ENCODE results near the gene PAPSS1. TPM values are rescaled to one million over a fixed set of nuclear protein-coding genes. Genes with fewer than 3 reads are reported as not detected.

Gene PAPSS1
- total RNA-seq, 1 experiment from 2014 or later, result 59.0 TPM

DNA sequence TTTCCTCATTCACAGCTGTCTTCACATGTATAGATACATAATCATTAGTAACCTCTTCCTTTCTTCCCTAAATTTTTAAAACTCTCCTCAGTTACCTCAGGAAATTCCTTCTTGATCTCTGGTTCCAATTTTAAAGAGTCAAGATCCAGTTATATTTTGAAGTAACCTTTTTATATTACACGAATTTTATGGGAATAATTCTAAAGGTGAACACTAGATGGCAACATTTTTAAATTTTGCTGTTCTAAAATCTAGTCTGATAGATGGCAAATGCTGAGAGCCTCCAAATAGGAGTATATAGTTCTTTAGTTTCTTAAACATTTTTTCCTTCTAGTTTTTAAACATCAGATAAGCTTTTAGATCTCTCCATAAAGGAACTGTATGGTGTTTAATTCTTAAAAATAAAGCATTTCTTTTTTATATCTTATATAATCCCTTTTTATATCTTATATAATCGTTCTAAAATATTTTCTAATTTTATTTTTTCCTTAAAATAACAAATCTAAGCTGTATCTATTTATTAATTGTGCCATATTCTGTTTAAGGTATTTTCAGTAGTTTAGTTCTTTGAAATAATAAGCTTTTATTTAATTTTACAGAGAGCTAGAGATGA, 37.9 kb upstream of the PAPSS1 start:
- Histone ChIP-seq H3K9me3 (ENCODE audit: control insufficient read depth in 1 of 2, insufficient read depth in 1 of 2, low read depth in 1 of 2, low read length in 2 of 2) (no peaks in the 10 kb centered on the region), H2AFZ (ENCODE audit: low read depth, low read length, poor library complexity, severe bottlenecking) (peak overlapping the region; percentile 95), H3K27me3 (ENCODE audit: insufficient read depth, low read length) (no peaks in the 10 kb centered on the region), H3K27ac (ENCODE audit: low read depth, low read length) (no peak overlapping the region), H3K9me2 (ENCODE audit: insufficient read depth) (no peaks in the 10 kb centered on the region), H3K4me1 (ENCODE audit: control insufficient read depth in 1 of 2, insufficient read depth in 2 of 2, low read length in 2 of 2) (no peaks in the 10 kb centered on the region), H3K79me2 (ENCODE audit: insufficient read depth, low read length) (no peaks in the 10 kb centered on the region), H3K4me2 (ENCODE audit: low read length) (no peak overlapping the region), H3K9ac (ENCODE audit: low read length) (no peak overlapping the region), H3K4me3 (replicated peaks in 1 of 2; ENCODE audit: low read depth in 1 of 2, low read length in 2 of 2) (no peak overlapping the region), H3K36me3 (ENCODE audit: control insufficient read depth in 1 of 2, insufficient read depth in 2 of 2, low read length in 2 of 2) (no peaks in the 10 kb centered on the region), H4K20me1 (ENCODE audit: insufficient read depth) (no peaks in the 10 kb centered on the region)
- intact Hi-C loops (cut with micrococcal nuclease), result loop anchor here (1.0 kb wide), 1 partner anchor 155 kb away; no protein-coding TSS in a partner anchor
- BruUV-seq (replicated peaks), result no TSS peak
- POLR2A ChIA-PET, result no interaction called here
- no peak for DNase-seq (ENCODE audit: low read depth, low spot score)
- RAD21 ChIA-PET (ENCODE audit: low non-redundant PET in 1 of 2, low total read pairs in 2 of 2, uncharacterized antibody in 2 of 2, unreplicated experiment in 2 of 2), result no interaction called here
- CTCF ChIA-PET, result interaction anchor here (0.8 to 3.7 kb wide), 8 partner anchors 9 to 261 kb away, joined by 3 to 23 read pairs (median 4); no protein-coding TSS in a partner anchor
- TF ChIP-seq ATF3 (IDR thresholded peaks at IDR 0.05) (no peak), RAD21 (IDR thresholded peaks at IDR 0.05; ENCODE audit: low read depth) (peak; percentile 73)
- TF ChIP-seq, protein P1, sequence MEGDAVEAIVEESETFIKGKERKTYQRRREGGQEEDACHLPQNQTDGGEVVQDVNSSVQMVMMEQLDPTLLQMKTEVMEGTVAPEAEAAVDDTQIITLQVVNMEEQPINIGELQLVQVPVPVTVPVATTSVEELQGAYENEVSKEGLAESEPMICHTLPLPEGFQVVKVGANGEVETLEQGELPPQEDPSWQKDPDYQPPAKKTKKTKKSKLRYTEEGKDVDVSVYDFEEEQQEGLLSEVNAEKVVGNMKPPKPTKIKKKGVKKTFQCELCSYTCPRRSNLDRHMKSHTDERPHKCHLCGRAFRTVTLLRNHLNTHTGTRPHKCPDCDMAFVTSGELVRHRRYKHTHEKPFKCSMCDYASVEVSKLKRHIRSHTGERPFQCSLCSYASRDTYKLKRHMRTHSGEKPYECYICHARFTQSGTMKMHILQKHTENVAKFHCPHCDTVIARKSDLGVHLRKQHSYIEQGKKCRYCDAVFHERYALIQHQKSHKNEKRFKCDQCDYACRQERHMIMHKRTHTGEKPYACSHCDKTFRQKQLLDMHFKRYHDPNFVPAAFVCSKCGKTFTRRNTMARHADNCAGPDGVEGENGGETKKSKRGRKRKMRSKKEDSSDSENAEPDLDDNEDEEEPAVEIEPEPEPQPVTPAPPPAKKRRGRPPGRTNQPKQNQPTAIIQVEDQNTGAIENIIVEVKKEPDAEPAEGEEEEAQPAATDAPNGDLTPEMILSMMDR (IDR thresholded peaks at IDR 0.05 in 2 of 3, conservative IDR thresholded peaks at IDR 0.05 in 1 of 3; ENCODE audit: borderline replicate concordance in 1 of 3, insufficient read depth in 1 of 3, low read depth in 2 of 3, low read length in 2 of 3), result peak; percentile 20 to 67 (median 59); a peak in 5 of 6 replicates
- 0 out of 2 replicates have a peak, but pooled peaks have one; percentile 38 for ATAC-seq

GRCh38 chr4:107757283-107757682, 37.2 kb upstream of the PAPSS1 start:
- Histone ChIP-seq H3K27ac (ENCODE audit: low read depth, low read length) (no peak overlapping the region), H3K4me3 (replicated peaks in 1 of 2; ENCODE audit: low read depth in 1 of 2, low read length in 2 of 2) (no peak overlapping the region), H3K9ac (ENCODE audit: low read length) (no peak overlapping the region), H3K9me2 (ENCODE audit: insufficient read depth) (no peaks in the 10 kb centered on the region), H4K20me1 (ENCODE audit: insufficient read depth) (no peaks in the 10 kb centered on the region), H2AFZ (ENCODE audit: low read depth, low read length, poor library complexity, severe bottlenecking) (peak overlapping the region; percentile 95), H3K4me2 (ENCODE audit: low read length) (no peak overlapping the region), H3K27me3 (ENCODE audit: insufficient read depth, low read length) (no peaks in the 10 kb centered on the region), H3K4me1 (ENCODE audit: control insufficient read depth in 1 of 2, insufficient read depth in 2 of 2, low read length in 2 of 2) (no peaks in the 10 kb centered on the region), H3K36me3 (ENCODE audit: control insufficient read depth in 1 of 2, insufficient read depth in 2 of 2, low read length in 2 of 2) (no peaks in the 10 kb centered on the region), H3K79me2 (ENCODE audit: insufficient read depth, low read length) (no peaks in the 10 kb centered on the region), H3K9me3 (ENCODE audit: control insufficient read depth in 1 of 2, insufficient read depth in 1 of 2, low read depth in 1 of 2, low read length in 2 of 2) (no peaks in the 10 kb centered on the region)
- intact Hi-C loops (cut with micrococcal nuclease), result no loop called here
- no peak for TF ChIP-seq YY1 (IDR thresholded peaks at IDR 0.05; ENCODE audit: extremely low read depth, insufficient replicate concordance, low read depth, low read length)
- no peak for TF ChIP-seq CBX3 (IDR thresholded peaks at IDR 0.05; ENCODE audit: low read depth)
- no peak for TF ChIP-seq SRF (IDR thresholded peaks at IDR 0.05; ENCODE audit: low read depth)
- TF ChIP-seq ELF1 (IDR thresholded peaks at IDR 0.05; ENCODE audit: borderline replicate concordance, low read depth), result no peak
- no peak for TF ChIP-seq POLR2AphosphoS5 (IDR thresholded peaks at IDR 0.05; ENCODE audit: low read depth, low read length)
- TF ChIP-seq ZBTB33 (IDR thresholded peaks at IDR 0.05; ENCODE audit: extremely low read depth, insufficient replicate concordance, low read length), result no peak
- TF ChIP-seq MAX (IDR thresholded peaks at IDR 0.05), result no peak
- TF ChIP-seq POLR2A (IDR thresholded peaks at IDR 0.05; ENCODE audit: borderline replicate concordance, extremely low read depth, insufficient read depth, insufficient read length), result no peak
- POLR2A ChIA-PET, result no interaction called here
- DNase-seq (ENCODE audit: low read depth, low spot score) (no peak), ATAC-seq (no peak)
- RAD21 ChIA-PET (ENCODE audit: low non-redundant PET in 1 of 2, low total read pairs in 2 of 2, uncharacterized antibody in 2 of 2, unreplicated experiment in 2 of 2), result no interaction called here
- no TSS peak for BruUV-seq (replicated peaks)
- CTCF ChIA-PET, result interaction anchor here (1.7 kb wide), 1 partner anchor 11 kb away, joined by 7 read pairs; no protein-coding TSS in a partner anchor

Measured in HCT116 (cell line).